ENCODE results near the gene GTF2B. TPM values are rescaled to one million over a fixed set of nuclear protein-coding genes. Genes with fewer than 3 reads are reported as not detected.
"Not testable (repeated sequence)": the region's sequence is repeated elsewhere in the genome, so short reads cannot be mapped to it uniquely, and the experiment has no call there.

GTF2B gene
- total and polyA plus RNA-seq, 2 donors from 2014 or later: 24.3 to 33.0 TPM

- no peak for DNase-seq
- peaks cover 0 to 13% (median 8%) of the 10 kb centered on the region in 3 donors for H3K4me1 ChIP-seq (ENCODE audit: control insufficient read depth in 2 of 3, insufficient read depth in 2 of 3, low read depth in 1 of 3, low read length in 3 of 3)
- no peak for TF ChIP-seq CTCF (IDR thresholded peaks at IDR 0.05; ENCODE audit: borderline replicate concordance, extremely low read depth, insufficient read depth)
- no peak for FAIRE-seq
- H3K9me3 ChIP-seq (ENCODE audit: control insufficient read depth in 2 of 3, insufficient read depth in 1 of 3, low read length in 3 of 3): no peaks in the 10 kb centered on the region
- intact Hi-C loops (cut with DNase I): no loop called here
- no peaks in the 10 kb centered on the region for H3K27me3 ChIP-seq (ENCODE audit: control insufficient read depth, insufficient read depth, low read length)
- no peak overlapping the region for H3K9ac ChIP-seq (ENCODE audit: low read length in 3 of 3)
- no peak overlapping the region for H3K4me3 ChIP-seq (ENCODE audit: low read length in 3 of 3)
- H3K36me3 ChIP-seq (ENCODE audit: control insufficient read depth in 2 of 3, insufficient read depth in 3 of 3, low read length in 3 of 3): peaks cover 3 to 7% (median 6%) of the 10 kb centered on the region in 3 donors
- no peak overlapping the region for H3K27ac ChIP-seq (ENCODE audit: low read depth in 2 of 2, low read length in 2 of 2)
Observed at GRCh38 chr1:88888750-88889149, 2.6 kb downstream of the GTF2B start.

- Histone ChIP-seq H3K36me3 (ENCODE audit: control insufficient read depth in 2 of 3, insufficient read depth in 3 of 3, low read length in 3 of 3) (peaks cover 3 to 7% (median 6%) of the 10 kb centered on the region in 3 donors), H3K4me3 (ENCODE audit: low read length in 3 of 3) (no peak overlapping the region), H3K4me1 (ENCODE audit: control insufficient read depth in 2 of 3, insufficient read depth in 2 of 3, low read depth in 1 of 3, low read length in 3 of 3) (peaks cover 0 to 13% (median 6%) of the 10 kb centered on the region in 3 donors), H3K27ac (ENCODE audit: low read depth in 2 of 2, low read length in 2 of 2) (no peak overlapping the region), H3K9me3 (ENCODE audit: control insufficient read depth in 2 of 3, insufficient read depth in 1 of 3, low read length in 3 of 3) (no peaks in the 10 kb centered on the region), H3K9ac (ENCODE audit: low read length in 3 of 3) (no peak overlapping the region), H3K27me3 (ENCODE audit: control insufficient read depth, insufficient read depth, low read length) (no peaks in the 10 kb centered on the region)
- DNase-seq: no peak
- intact Hi-C loops (cut with DNase I): no loop called here
- TF ChIP-seq CTCF (IDR thresholded peaks at IDR 0.05; ENCODE audit: borderline replicate concordance, extremely low read depth, insufficient read depth): no peak
- no peak for FAIRE-seq
Observed at GRCh38 chr1:88885933-88886332, 5.4 kb downstream of the GTF2B start.

GRCh38 chr1:88883156-88883555 lies 8.2 kb downstream of the GTF2B start:
- DNase-seq: no peak
- H3K9me3 ChIP-seq (ENCODE audit: control insufficient read depth in 2 of 3, insufficient read depth in 1 of 3, low read length in 3 of 3): no peaks in the 10 kb centered on the region
- no peaks in the 10 kb centered on the region for H3K4me1 ChIP-seq (ENCODE audit: control insufficient read depth in 2 of 3, insufficient read depth in 2 of 3, low read depth in 1 of 3, low read length in 3 of 3)
- FAIRE-seq: no peak
- H3K36me3 ChIP-seq (ENCODE audit: control insufficient read depth in 2 of 3, insufficient read depth in 3 of 3, low read length in 3 of 3): peaks cover 3 to 7% (median 6%) of the 10 kb centered on the region in 3 donors
- no peak overlapping the region for H3K27ac ChIP-seq (ENCODE audit: low read depth in 2 of 2, low read length in 2 of 2)
- TF ChIP-seq CTCF (IDR thresholded peaks at IDR 0.05; ENCODE audit: borderline replicate concordance, extremely low read depth, insufficient read depth): no peak
- H3K4me3 ChIP-seq (ENCODE audit: low read length in 3 of 3): no peak overlapping the region
- no peaks in the 10 kb centered on the region for H3K27me3 ChIP-seq (ENCODE audit: control insufficient read depth, insufficient read depth, low read length)
- H3K9ac ChIP-seq (ENCODE audit: low read length in 3 of 3): no peak overlapping the region
- intact Hi-C loops (cut with DNase I): no loop called here

- FAIRE-seq; H3K36me3 ChIP-seq (ENCODE audit: control insufficient read depth in 2 of 3, insufficient read depth in 3 of 3, low read length in 3 of 3): not testable (repeated sequence)
Observed at GRCh38 chr1:88880717-88881116, 10.7 kb downstream of the GTF2B start.

More at GRCh38 chr1:88880717-88881116, 10.7 kb downstream of the GTF2B start:
- H3K9ac ChIP-seq (ENCODE audit: low read length in 3 of 3); H3K4me3 ChIP-seq (ENCODE audit: low read length in 3 of 3); DNase-seq; H3K9me3 ChIP-seq (ENCODE audit: control insufficient read depth in 2 of 3, insufficient read depth in 1 of 3, low read length in 3 of 3); H3K27ac ChIP-seq (ENCODE audit: low read depth in 2 of 2, low read length in 2 of 2); H3K4me1 ChIP-seq (ENCODE audit: control insufficient read depth in 2 of 3, insufficient read depth in 2 of 3, low read depth in 1 of 3, low read length in 3 of 3); intact Hi-C loops (cut with DNase I); H3K27me3 ChIP-seq (ENCODE audit: control insufficient read depth, insufficient read depth, low read length): not testable (repeated sequence)

Data from kidney (tissue), 14 donors.